ENCODE results near the gene PLCZ1. TPM values are rescaled to one million over a fixed set of nuclear protein-coding genes. Genes with fewer than 3 reads are reported as not detected.

Gene PLCZ1
- total and polyA plus RNA-seq, 9 donors = not detected

DNA sequence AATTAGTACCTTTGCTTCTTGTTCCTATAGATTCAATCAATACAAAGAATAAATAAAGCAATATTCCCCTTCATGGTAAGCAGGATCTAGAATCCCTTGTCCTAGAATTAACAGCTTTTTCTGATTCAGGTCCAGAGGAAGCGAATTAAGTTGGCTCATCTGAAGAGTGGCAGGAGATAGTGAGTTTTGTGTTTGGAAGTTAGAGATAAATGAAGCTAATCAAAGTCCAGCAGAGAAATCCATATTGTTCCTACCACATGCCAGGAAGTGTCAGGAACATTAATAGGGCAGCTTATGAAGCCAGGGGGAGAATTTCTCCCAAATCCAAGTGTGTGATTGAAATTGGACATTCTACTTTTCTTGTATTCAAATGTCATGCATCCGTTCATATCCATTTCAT is 14.1 kb upstream of the PLCZ1 start:
- Histone ChIP-seq H3K27me3 (no peaks in the 10 kb centered on the region), H3K27ac (no peak overlapping the region), H3K36me3 (no peaks in the 10 kb centered on the region), H3K9me3 (no peaks in the 10 kb centered on the region), H3K4me1 (ENCODE audit: insufficient read depth) (peaks cover 13% of the 10 kb centered on the region), H3K4me3 (no peak overlapping the region)
- TF ChIP-seq, protein P1, sequence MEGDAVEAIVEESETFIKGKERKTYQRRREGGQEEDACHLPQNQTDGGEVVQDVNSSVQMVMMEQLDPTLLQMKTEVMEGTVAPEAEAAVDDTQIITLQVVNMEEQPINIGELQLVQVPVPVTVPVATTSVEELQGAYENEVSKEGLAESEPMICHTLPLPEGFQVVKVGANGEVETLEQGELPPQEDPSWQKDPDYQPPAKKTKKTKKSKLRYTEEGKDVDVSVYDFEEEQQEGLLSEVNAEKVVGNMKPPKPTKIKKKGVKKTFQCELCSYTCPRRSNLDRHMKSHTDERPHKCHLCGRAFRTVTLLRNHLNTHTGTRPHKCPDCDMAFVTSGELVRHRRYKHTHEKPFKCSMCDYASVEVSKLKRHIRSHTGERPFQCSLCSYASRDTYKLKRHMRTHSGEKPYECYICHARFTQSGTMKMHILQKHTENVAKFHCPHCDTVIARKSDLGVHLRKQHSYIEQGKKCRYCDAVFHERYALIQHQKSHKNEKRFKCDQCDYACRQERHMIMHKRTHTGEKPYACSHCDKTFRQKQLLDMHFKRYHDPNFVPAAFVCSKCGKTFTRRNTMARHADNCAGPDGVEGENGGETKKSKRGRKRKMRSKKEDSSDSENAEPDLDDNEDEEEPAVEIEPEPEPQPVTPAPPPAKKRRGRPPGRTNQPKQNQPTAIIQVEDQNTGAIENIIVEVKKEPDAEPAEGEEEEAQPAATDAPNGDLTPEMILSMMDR (IDR thresholded peaks at IDR 0.05) = no peak
- TF ChIP-seq POLR2A (IDR thresholded peaks at IDR 0.05) = no peak
- no peak for TF ChIP-seq EP300 (IDR thresholded peaks at IDR 0.05)
- no peak for DNase-seq
- WGBS, 3 donors = 75 to 80% (median 79%) methylated on average over 2 of the region's 2 CpGs
- intact Hi-C loops (cut with DNase I) = no loop called here

DNA sequence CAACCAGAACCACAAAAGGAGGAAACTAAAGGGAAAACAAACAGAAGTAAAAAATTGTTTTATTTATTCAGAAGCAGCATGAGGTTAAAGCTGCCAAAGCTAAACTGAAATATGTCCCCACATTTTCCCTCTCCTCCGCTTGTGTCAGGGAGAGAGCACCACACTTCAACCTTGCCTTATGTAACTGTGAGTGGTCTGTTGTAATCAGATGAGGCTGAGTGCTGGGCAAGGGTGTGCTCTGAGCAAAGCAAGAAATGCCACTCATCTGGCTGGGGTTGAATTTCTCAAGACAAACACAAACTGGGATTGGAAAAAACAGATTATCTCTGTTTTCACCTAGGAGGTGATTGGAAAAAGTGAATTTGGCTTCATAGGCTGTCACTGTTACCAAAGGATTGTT is 12.3 kb upstream of the PLCZ1 start:
- Histone ChIP-seq H3K36me3 (no peaks in the 10 kb centered on the region), H3K27me3 (no peaks in the 10 kb centered on the region), H3K4me3 (no peak overlapping the region), H3K9me3 (no peaks in the 10 kb centered on the region), H3K4me1 (ENCODE audit: insufficient read depth) (peaks cover 13% of the 10 kb centered on the region), H3K27ac (no peak overlapping the region)
- DNase-seq = no peak
- TF ChIP-seq, protein P1 (IDR thresholded peaks at IDR 0.05) = no peak
- no peak for TF ChIP-seq POLR2A (IDR thresholded peaks at IDR 0.05)
- no peak for TF ChIP-seq EP300 (IDR thresholded peaks at IDR 0.05)
- intact Hi-C loops (cut with DNase I) = no loop called here
- 69 to 90% (median 79%) methylated on average over 1 of the region's 1 CpG for WGBS, 3 donors

DNA sequence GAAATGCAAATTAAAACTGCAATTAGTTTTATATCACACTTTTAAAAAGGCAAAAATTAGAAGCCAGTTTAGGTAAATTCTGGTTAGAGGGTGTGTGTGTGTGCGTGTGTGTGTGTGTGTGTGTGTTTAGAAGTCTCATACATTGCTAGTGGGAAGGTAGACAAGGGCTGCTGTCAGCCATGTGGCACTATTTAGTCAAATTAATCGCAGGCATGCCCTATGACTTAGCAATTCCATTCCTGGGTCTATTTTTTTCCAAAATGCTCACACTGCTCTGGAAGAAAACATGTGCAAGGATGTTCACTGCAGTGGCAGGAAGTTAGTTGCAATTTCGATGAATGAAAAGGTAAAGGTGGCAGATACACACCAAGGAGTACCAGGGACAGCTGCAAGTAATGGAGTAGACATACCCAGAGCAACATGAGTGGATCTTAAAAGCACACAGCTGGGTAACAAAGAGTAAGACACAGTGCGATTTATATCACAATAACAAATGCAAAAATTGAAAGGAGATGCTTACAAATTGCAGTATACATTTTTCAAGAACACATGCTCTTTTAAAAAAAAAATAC is 11.7 kb upstream of the PLCZ1 start:
- no peaks in the 10 kb centered on the region for H3K36me3 ChIP-seq
- intact Hi-C loops (cut with DNase I) = no loop called here
- H3K4me3 ChIP-seq = no peak overlapping the region
- 79 to 84% (median 80%) methylated on average over 4 of the region's 4 CpGs for WGBS, 3 donors
- H3K9me3 ChIP-seq = no peaks in the 10 kb centered on the region
- no peak overlapping the region for H3K27ac ChIP-seq
- H3K4me1 ChIP-seq (ENCODE audit: insufficient read depth) = peaks cover 13% of the 10 kb centered on the region
- no peaks in the 10 kb centered on the region for H3K27me3 ChIP-seq
- TF ChIP-seq POLR2A (IDR thresholded peaks at IDR 0.05) (no peak), EP300 (IDR thresholded peaks at IDR 0.05) (no peak)
- TF ChIP-seq, protein P1 (IDR thresholded peaks at IDR 0.05) = no peak
- no peak for DNase-seq

DNA sequence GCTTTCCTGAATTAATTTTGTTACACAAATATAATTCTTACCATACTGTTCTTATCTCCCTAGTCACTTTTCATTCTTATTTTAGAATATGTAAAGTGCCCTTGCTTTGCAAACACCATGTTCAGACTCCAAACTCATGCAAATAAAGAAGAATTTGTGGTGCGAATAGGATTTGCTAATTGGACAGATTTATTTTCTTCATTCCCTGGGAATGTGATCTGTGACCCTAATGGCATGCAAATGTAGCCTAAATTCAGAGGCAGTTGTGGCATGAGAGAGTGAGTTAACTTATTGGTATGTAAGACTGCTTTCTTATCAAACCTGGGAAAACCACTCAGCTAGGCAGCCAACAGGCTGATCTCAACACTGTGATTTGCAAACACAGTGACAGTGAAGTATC is 10.1 kb upstream of the PLCZ1 start:
- WGBS, 3 donors = 6 to 8% (median 7%) methylated on average over 1 of the region's 1 CpG

More for the DNA sequence above, 10.1 kb upstream of the PLCZ1 start:
- no peak overlapping the region for H3K4me3 ChIP-seq
- intact Hi-C loops (cut with DNase I) = no loop called here
- DNase-seq = no peak
- H3K27ac ChIP-seq = no peak overlapping the region
- H3K4me1 ChIP-seq (ENCODE audit: insufficient read depth) = peaks cover 9% of the 10 kb centered on the region
- TF ChIP-seq POLR2A (IDR thresholded peaks at IDR 0.05) (no peak), EP300 (IDR thresholded peaks at IDR 0.05) (no peak)
- TF ChIP-seq, protein P1 (IDR thresholded peaks at IDR 0.05) = no peak
- H3K36me3 ChIP-seq = no peaks in the 10 kb centered on the region
- no peaks in the 10 kb centered on the region for H3K27me3 ChIP-seq
- no peaks in the 10 kb centered on the region for H3K9me3 ChIP-seq

All from ovary (tissue), 9 donors.